GM23338 (cell line): ENCODE data around the gene NAA80. TPM values are rescaled to one million over a fixed set of nuclear protein-coding genes. Genes with fewer than 3 reads are reported as not detected.

Experiments
- ATAC-seq: fragments of 200-7000 bp; cut with Tn5 transposase; 3 replicates; pipeline ENCODE4 v1.9.1; 2020
- DNase-seq: peaks from one replicate; pipeline ENCODE4 v3.0.0-alpha.2; 2015; ENCODE audit warnings: low spot score
- H2AFZ ChIP-seq: fragments of 200-600 bp; sonication (generic); 2 replicates; pipeline ENCODE4 v1.8.0; 2016; ENCODE audit warnings: antibody characterized with exemption, mild to moderate bottlenecking, moderate library complexity
- H3F3A ChIP-seq: fragments of 200-600 bp; sonication (generic); replicated peaks from 2 replicates; pipeline ENCODE4 v1.8.0; 2017; ENCODE audit warnings: antibody characterized with exemption, mixed run types, low read depth
- H3K27ac ChIP-seq: fragments of 200-600 bp; sonication (generic); 2 replicates; pipeline ENCODE4 v1.6.1; 2016; ENCODE audit warnings: low read depth
- H3K27me3 ChIP-seq: fragments of 200-600 bp; sonication (generic); 2 replicates; pipeline ENCODE4 v1.8.0; 2016; ENCODE audit warnings: mild to moderate bottlenecking, mixed run types, moderate library complexity; ENCODE audit not compliant: insufficient read depth
- H3K36me3 ChIP-seq: fragments of 200-600 bp; sonication (generic); 2 replicates; pipeline ENCODE4 v1.8.0; 2016; ENCODE audit warnings: mild to moderate bottlenecking; ENCODE audit not compliant: insufficient read depth
- H3K4me1 ChIP-seq: fragments of 200-600 bp; sonication (generic); 2 replicates; pipeline ENCODE4 v1.8.0; 2016; ENCODE audit warnings: mild to moderate bottlenecking, moderate library complexity; ENCODE audit not compliant: insufficient read depth
- H3K4me2 ChIP-seq: fragments of 200-600 bp; sonication (generic); 2 replicates; pipeline ENCODE4 v1.7.1; 2017; ENCODE audit warnings: mixed run types
- H3K4me3 ChIP-seq: fragments of 200-600 bp; sonication (generic); 2 replicates; pipeline ENCODE4 v1.6.1; 2016; ENCODE audit warnings: mixed run types
- H3K79me2 ChIP-seq: fragments of 200-600 bp; sonication (generic); replicated peaks from 2 replicates; pipeline ENCODE4 v1.8.0; 2017; ENCODE audit warnings: mild to moderate bottlenecking; ENCODE audit not compliant: insufficient read depth
- H3K9me2 ChIP-seq: fragments of 200-600 bp; sonication (generic); 2 replicates; pipeline ENCODE4 v1.8.0; 2017; ENCODE audit not compliant: insufficient read depth
- H4K20me1 ChIP-seq: fragments of 200-600 bp; sonication (generic); replicated peaks from 2 replicates; pipeline ENCODE4 v1.8.0; 2017; ENCODE audit warnings: mild to moderate bottlenecking; ENCODE audit not compliant: insufficient read depth
- H3K27ac Mint-ChIP-seq: 2 replicates; pipeline ENCODE4 v1.8.0; 2020; ENCODE audit warnings: inconsistent platforms, mild to moderate bottlenecking, moderate library complexity, mixed read lengths
- H3K27me3 Mint-ChIP-seq: 3 replicates; pipeline ENCODE4 v1.8.0; 2022; ENCODE audit warnings: low read depth, mild to moderate bottlenecking, moderate library complexity, mixed read lengths, inconsistent platforms; ENCODE audit not compliant: insufficient read depth, poor library complexity
- H3K36me3 Mint-ChIP-seq: 3 replicates; pipeline ENCODE4 v1.8.0; 2021; ENCODE audit warnings: low read depth, mild to moderate bottlenecking, inconsistent platforms, moderate library complexity, mixed read lengths
- H3K4me1 Mint-ChIP-seq: 3 replicates; pipeline ENCODE4 v1.8.0; 2020; ENCODE audit warnings: mild to moderate bottlenecking, inconsistent platforms, mixed read lengths
- H3K4me3 Mint-ChIP-seq: 3 replicates; pipeline ENCODE4 v1.8.0; 2021; ENCODE audit warnings: moderate library complexity, mild to moderate bottlenecking, inconsistent platforms, mixed read lengths
- H3K9me3 Mint-ChIP-seq: 3 replicates; pipeline ENCODE4 v1.8.0; 2020; ENCODE audit warnings: moderate library complexity, mild to moderate bottlenecking, inconsistent platforms, mixed read lengths
- CREB1 ChIP-seq: fragments of 250-450 bp; sonication (Bioruptor Pico); IDR thresholded peaks from 2 replicates; pipeline ENCODE4 v1.5.0; 2020; ENCODE audit warnings: low read depth, mild to moderate bottlenecking, moderate library complexity
- EZH2phosphoT487 ChIP-seq: fragments of 200-600 bp; sonication (generic); IDR thresholded peaks from one replicate; pipeline ENCODE4 v1.8.1; 2018; ENCODE audit warnings: antibody characterized with exemption; ENCODE audit not compliant: unreplicated experiment
- JUNB ChIP-seq: IDR thresholded peaks from one replicate; pipeline ENCODE4 v1.6.1; 2016; ENCODE audit warnings: antibody characterized with exemption; ENCODE audit not compliant: unreplicated experiment
- POLR2AphosphoS5 ChIP-seq: IDR thresholded peaks from 2 replicates; pipeline ENCODE4 v1.6.1; 2016; ENCODE audit warnings: antibody characterized with exemption, low read depth
- ZNF114 ChIP-seq: fragments of 250-450 bp; sonication (Bioruptor Pico); IDR thresholded peaks from 2 replicates; pipeline ENCODE4 v1.5.0; 2020; ENCODE audit warnings: mild to moderate bottlenecking, moderate library complexity
- ZNF462 ChIP-seq: fragments of 250-450 bp; sonication (Bioruptor Pico); IDR thresholded peaks from 2 replicates; pipeline ENCODE4 v1.5.0; 2020; ENCODE audit warnings: mild to moderate bottlenecking, moderate library complexity
- polyA plus RNA-seq: library from polyadenylated mRNA; unstranded; fragments of >200 nt; fragmentation: Nextera tagmentation; extraction: Ambion mirVana; gene quantifications from 2 replicates; pipeline ENCODE4 v1.2.1, GENCODE V29; 2016
- total RNA-seq: library from RNA; depleted of rRNA; stranded (reverse); fragments of >200 nt; shearing (Covaris generic); gene quantifications from 2 replicates; pipeline ENCODE4 v1.2.3, GENCODE V29; 2014
- TF ChIP-seq, protein P1 (sequence below), 2 experiments: fragments of 200-600 bp in 1 of 2; sonication (generic) in 1 of 2; conservative IDR thresholded peaks; 2 replicates each; pipeline versions ENCODE4 v1.5.1 to v1.6.1; 2016 to 2017; ENCODE audit warnings: antibody characterized with exemption in 2 of 2, low read depth in 2 of 2, mild to moderate bottlenecking in 2 of 2, moderate library complexity in 1 of 2

The NAA80 gene
- total and polyA plus RNA-seq, 2 experiments from 2014 or later, result 12.1 to 16.7 TPM

DNA sequence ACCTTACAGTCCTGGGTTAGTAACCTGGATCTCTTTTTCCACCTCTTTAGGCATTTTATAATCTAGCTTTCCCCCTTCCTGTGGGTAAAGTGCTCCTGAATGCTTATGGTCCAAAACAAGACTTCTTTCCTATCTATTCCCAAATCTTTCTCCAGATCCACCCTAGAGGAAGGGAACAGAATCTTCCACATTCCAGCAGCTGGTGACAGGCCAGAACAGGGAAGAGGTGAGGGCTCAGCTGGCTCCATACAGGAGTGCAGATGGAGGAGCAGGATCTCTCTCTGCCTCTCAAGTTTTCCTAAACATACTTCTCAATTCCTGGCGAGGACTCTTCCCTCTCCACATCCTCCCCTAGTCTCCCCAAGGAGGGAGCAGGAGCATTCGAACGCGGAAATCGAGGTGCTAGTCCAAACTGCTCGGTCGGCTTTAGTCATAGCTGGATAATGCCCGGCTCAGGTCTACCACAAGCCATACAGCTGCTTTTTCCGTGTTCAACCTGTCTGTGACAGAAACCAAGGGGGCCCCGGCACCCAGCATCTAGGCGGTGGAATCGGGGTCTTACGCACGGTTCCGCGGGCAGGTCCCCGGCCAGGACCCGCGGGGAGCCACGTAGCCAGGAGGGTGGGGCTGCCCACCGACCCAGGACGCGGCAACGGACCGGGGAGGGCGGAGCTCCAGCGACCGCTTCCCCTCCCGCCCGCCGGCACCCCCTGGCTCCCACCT, 37.4 kb upstream of the NAA80 start:
- Histone ChIP-seq H3K4me1 (peaks cover 24% of the 10 kb centered on the region), H3K4me2 (peak overlapping the region; percentile 90), H3K9me2 (no peaks in the 10 kb centered on the region), H3F3A (peaks cover 37% of the 10 kb centered on the region), H3K79me2 (peaks cover 36% of the 10 kb centered on the region), H2AFZ (peak overlapping the region; percentile 91; the same call in 1 of the 2 replicates), H3K27me3 (peaks cover 36% of the 10 kb centered on the region), H3K36me3 (0 out of 2 replicates have a peak, but pooled peaks cover 4% of the 10 kb centered on the region), H4K20me1 (peaks cover 17% of the 10 kb centered on the region), H3K4me3 (peak overlapping the region; percentile 97), H3K27ac (peak overlapping the region; percentile 87)
- TF ChIP-seq, protein P1, sequence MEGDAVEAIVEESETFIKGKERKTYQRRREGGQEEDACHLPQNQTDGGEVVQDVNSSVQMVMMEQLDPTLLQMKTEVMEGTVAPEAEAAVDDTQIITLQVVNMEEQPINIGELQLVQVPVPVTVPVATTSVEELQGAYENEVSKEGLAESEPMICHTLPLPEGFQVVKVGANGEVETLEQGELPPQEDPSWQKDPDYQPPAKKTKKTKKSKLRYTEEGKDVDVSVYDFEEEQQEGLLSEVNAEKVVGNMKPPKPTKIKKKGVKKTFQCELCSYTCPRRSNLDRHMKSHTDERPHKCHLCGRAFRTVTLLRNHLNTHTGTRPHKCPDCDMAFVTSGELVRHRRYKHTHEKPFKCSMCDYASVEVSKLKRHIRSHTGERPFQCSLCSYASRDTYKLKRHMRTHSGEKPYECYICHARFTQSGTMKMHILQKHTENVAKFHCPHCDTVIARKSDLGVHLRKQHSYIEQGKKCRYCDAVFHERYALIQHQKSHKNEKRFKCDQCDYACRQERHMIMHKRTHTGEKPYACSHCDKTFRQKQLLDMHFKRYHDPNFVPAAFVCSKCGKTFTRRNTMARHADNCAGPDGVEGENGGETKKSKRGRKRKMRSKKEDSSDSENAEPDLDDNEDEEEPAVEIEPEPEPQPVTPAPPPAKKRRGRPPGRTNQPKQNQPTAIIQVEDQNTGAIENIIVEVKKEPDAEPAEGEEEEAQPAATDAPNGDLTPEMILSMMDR (conservative IDR thresholded peaks at IDR 0.05; ENCODE audit: low read depth in 2 of 2), result 0 out of 4 replicates have a peak, but pooled peaks of 1 of the 2 experiments have one; percentile 10
- no peak for TF ChIP-seq CREB1 (CRISPR knock-in tag)
- no peak for TF ChIP-seq POLR2AphosphoS5
- TF ChIP-seq ZNF114 (CRISPR knock-in tag), result no peak
- H3K27me3 Mint-ChIP-seq, result peaks cover 44% of the 10 kb centered on the region
- H3K27ac Mint-ChIP-seq, result peak overlapping the region; percentile 65
- H3K4me1 Mint-ChIP-seq, result peaks cover 34% of the 10 kb centered on the region
- peak; percentile 41 for DNase-seq
- peaks cover 6% of the 10 kb centered on the region for H3K36me3 Mint-ChIP-seq
- ATAC-seq, result peak; percentile 4
- peaks cover 3% of the 10 kb centered on the region; the same call in 1 of the 3 replicates for H3K9me3 Mint-ChIP-seq
- H3K4me3 Mint-ChIP-seq, result peak overlapping the region; percentile 90

DNA sequence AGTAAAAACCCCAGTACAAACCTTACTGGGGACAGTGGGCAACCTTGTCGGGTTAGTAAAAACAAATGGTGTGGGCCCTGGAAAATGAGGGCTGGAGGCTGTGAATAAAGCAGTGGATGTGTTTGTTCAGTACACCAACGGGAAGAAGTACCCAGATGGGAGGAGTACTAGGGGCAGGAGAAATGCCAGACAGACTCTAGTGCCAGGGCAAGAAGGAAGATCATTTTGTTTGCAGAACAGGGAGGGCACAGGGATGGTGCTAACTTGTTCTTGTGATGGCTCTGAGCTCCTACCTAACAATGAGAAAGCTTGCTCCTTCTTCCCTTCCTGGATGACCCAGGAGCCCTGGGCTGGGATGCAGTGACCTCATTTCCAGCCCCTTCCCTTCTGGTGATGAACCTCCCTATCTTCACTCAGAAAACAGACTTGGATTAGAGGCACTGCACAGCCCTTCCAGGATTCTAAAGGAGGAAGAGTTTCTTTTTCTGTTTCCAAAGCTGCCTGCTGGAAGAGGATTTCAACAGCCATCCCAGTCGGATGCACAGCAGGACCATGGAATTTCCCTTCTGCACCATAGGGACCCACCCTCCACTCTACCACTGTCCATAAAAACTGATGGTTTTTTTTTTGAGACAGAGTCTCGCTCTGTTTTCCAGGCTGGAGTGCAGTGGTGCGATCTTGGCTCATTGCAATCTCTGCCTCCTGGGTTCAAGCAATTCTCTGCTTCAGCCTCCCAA, 35.3 kb upstream of the NAA80 start:
- no peak for DNase-seq
- ATAC-seq, result no peak
- peaks cover under 1% of the 10 kb centered on the region; the same call in 1 of the 3 replicates for H3K9me3 Mint-ChIP-seq
- Histone ChIP-seq H3K4me2 (no peak overlapping the region), H3K79me2 (peaks cover 36% of the 10 kb centered on the region), H3K4me3 (no peak overlapping the region), H3K9me2 (no peaks in the 10 kb centered on the region), H2AFZ (no peak overlapping the region), H4K20me1 (peaks cover 17% of the 10 kb centered on the region), H3F3A (peaks cover 31% of the 10 kb centered on the region), H3K27ac (no peak overlapping the region), H3K4me1 (peaks cover 16% of the 10 kb centered on the region), H3K36me3 (peaks cover 8% of the 10 kb centered on the region), H3K27me3 (peaks cover 15% of the 10 kb centered on the region)
- peaks cover 26% of the 10 kb centered on the region for H3K36me3 Mint-ChIP-seq
- 0 out of 3 replicates have a peak overlapping the region, but pooled peaks have one; percentile 14 for H3K4me3 Mint-ChIP-seq
- peaks cover 27% of the 10 kb centered on the region for H3K27me3 Mint-ChIP-seq
- H3K4me1 Mint-ChIP-seq, result peaks cover 27% of the 10 kb centered on the region
- H3K27ac Mint-ChIP-seq, result no peak overlapping the region
- TF ChIP-seq ZNF462, result no peak
- no peak for TF ChIP-seq JUNB
- TF ChIP-seq EZH2phosphoT487, result no peak
